Choroid plexus epithelial cell (primary cell): Measurements from ENCODE around the gene TCF4.

Experiments used
- DNase-seq: peaks from one replicate; pipeline ENCODE4 v3.0.0-alpha.2; 2010; ENCODE audit warnings: low read depth
- H3K4me3 ChIP-seq: 2 replicates; pipeline ENCODE4 v1.5.1; 2011; ENCODE audit warnings: low read depth, mild to moderate bottlenecking, control low read depth, low read length, moderate library complexity
- CTCF ChIP-seq: conservative IDR thresholded peaks from 2 replicates; pipeline ENCODE4 v1.5.1; 2011; ENCODE audit warnings: low read depth, mild to moderate bottlenecking, control low read depth, inconsistent platforms, low read length, moderate library complexity

TCF4 gene

DNA sequence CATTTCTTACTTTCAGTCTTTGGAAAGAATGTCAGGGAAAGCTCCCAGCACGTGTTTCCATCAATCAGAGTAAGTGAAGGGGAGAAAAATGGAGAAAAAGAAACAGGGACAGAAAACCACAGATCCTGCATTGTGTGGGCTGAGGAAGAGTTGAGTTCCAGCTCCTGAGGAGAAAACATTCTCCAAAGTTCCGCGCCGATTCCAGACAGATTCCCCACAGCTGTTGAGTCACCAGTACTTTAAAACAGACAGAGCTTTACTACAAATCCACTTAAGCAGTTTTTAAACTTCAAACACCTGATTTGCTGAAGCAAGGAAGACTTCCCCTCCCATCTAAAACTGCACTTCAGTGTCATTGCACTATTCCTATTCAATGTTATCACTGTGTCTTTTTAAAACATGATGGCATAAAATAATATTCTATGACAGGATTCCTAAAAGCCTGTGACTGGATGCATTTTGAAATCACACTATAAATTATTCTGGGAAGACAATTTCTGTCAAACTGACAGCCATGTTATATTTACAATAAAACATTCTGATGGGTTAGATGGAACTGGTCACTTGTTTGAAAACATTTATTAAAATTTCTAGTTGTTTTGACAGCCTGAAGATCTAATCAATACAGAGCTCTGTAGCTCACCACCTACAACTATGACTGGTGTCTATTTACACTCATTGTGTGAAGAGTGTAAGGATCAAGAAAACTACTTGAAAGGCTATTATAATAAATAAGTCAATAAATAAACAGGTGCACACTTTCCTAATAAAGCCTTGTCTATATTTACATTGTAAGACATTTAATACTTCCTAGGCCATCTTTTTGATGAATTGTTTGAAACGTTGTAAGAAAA lies 40.9 kb downstream of the TCF4 start:
- peak overlapping the region; percentile 43 for H3K4me3 ChIP-seq
- DNase-seq = peak; percentile 66
- TF ChIP-seq CTCF = no peak

GRCh38 chr18:55544014-55544413 lies 44.0 kb downstream of the TCF4 start:
- H3K4me3 ChIP-seq = no peak overlapping the region
- no peak for TF ChIP-seq CTCF
- no peak for DNase-seq

- TF ChIP-seq CTCF = no peak
- H3K4me3 ChIP-seq = no peak overlapping the region
- DNase-seq = no peak
Measured at GRCh38 chr18:55543130-55543704, 44.8 kb downstream of the TCF4 start.

- DNase-seq = no peak
- TF ChIP-seq CTCF = no peak
- no peak overlapping the region for H3K4me3 ChIP-seq
Measured at GRCh38 chr18:55541571-55541970, 46.4 kb downstream of the TCF4 start.

DNA sequence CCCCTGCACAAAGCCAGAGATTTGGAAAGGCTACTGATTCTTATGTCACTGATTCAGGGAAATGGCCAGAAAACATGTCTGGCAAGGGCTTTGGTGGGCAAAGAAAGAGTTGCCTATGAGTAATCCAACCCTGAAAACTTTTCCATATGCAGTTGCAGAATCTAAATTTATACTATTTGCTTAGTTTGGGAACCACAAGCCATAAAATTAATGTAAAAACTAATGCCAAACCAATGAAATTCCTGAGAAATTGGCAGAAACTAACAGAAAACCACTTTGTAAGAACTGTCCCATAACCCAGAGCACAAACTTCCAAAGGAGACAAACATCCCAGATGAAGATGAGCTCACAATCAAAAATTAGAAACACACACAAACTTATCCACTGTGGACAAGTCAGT lies 48.8 kb downstream of the TCF4 start:
- no peak for TF ChIP-seq CTCF
- H3K4me3 ChIP-seq = no peak overlapping the region
- DNase-seq = no peak

- H3K4me3 ChIP-seq = no peak overlapping the region
- no peak for TF ChIP-seq CTCF
- DNase-seq = no peak
Measured at GRCh38 chr18:55534996-55535395, 53.0 kb downstream of the TCF4 start.

DNA sequence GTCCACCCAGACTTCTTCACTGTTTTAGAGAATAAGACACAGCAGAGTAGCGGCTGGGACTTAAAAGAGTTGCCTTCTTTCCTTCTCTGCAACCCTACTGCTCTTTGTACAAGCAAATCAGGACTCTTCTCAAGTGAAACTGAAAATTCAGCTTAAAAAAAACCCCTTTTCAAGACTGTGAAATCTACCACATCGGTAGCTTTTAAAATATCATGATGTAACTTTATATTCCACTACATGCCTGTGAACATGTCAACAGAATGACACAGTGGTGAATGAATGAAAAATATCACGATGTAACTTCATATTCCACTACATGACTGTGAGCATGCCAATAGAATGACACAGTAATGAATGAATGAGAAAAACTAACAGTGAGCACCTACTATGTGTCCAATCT lies 53.4 kb downstream of the TCF4 start:
- no peak for TF ChIP-seq CTCF
- peak; percentile 28 for DNase-seq

More for the DNA sequence above, 53.4 kb downstream of the TCF4 start:
- no peak overlapping the region for H3K4me3 ChIP-seq
